ENCODE measurements around the gene TMPRSS11F.
A peak's percentile ranks its signal among the peaks of the same experiment; 100 is the strongest.

Gene TMPRSS11F

GRCh38 chr4:68124262-68124661 is 5.4 kb downstream of the TMPRSS11F start:
- Histone ChIP-seq H3K4me3 (ENCODE audit: low read depth, low read length) (peak overlapping the region; percentile 40), H3K9ac (no peak overlapping the region), H3K4me2 (ENCODE audit: low read length) (peak overlapping the region; percentile 67), H3K27ac (no peak overlapping the region), H2AFZ (no peak overlapping the region), H3K27me3 (ENCODE audit: control insufficient read depth, insufficient read depth, low read length) (no peaks in the 10 kb centered on the region), H3K9me3 (ENCODE audit: control insufficient read depth, low read length) (no peaks in the 10 kb centered on the region), H3K36me3 (ENCODE audit: control insufficient read depth, insufficient read depth, low read length) (no peaks in the 10 kb centered on the region), H3K4me1 (no peaks in the 10 kb centered on the region), H3K79me2 (no peaks in the 10 kb centered on the region)
- TF ChIP-seq, protein P1, sequence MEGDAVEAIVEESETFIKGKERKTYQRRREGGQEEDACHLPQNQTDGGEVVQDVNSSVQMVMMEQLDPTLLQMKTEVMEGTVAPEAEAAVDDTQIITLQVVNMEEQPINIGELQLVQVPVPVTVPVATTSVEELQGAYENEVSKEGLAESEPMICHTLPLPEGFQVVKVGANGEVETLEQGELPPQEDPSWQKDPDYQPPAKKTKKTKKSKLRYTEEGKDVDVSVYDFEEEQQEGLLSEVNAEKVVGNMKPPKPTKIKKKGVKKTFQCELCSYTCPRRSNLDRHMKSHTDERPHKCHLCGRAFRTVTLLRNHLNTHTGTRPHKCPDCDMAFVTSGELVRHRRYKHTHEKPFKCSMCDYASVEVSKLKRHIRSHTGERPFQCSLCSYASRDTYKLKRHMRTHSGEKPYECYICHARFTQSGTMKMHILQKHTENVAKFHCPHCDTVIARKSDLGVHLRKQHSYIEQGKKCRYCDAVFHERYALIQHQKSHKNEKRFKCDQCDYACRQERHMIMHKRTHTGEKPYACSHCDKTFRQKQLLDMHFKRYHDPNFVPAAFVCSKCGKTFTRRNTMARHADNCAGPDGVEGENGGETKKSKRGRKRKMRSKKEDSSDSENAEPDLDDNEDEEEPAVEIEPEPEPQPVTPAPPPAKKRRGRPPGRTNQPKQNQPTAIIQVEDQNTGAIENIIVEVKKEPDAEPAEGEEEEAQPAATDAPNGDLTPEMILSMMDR (IDR thresholded peaks at IDR 0.05): no peak

GRCh38 chr4:68123525-68123924 is 6.1 kb downstream of the TMPRSS11F start:
- no peak overlapping the region for H3K9ac ChIP-seq
- no peak overlapping the region for H2AFZ ChIP-seq

DNA sequence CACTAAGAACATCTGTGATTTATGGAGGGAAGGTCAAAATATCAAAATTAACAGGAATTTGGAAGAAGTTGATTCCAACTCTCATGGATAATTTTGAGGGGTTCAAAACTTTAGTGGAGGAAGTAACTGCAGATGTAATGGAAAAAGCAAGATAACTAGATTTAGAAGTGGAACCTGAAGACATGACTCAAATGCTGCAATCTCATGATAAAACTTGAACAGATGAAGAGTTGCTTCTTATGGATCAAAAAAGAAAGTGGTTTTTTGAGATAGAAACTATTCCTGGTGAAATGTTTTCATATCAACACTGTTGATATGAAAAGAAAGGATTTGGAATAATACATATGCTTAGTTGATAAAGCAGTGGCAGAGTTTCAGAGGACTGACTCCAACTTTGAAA is 9.7 kb downstream of the TMPRSS11F start:
- Histone ChIP-seq H3K4me3 (ENCODE audit: low read depth, low read length) (no peak overlapping the region), H3K4me1 (no peaks in the 10 kb centered on the region), H3K79me2 (no peaks in the 10 kb centered on the region), H3K27me3 (ENCODE audit: control insufficient read depth, insufficient read depth, low read length) (no peaks in the 10 kb centered on the region), H2AFZ (no peak overlapping the region), H3K27ac (no peak overlapping the region), H3K4me2 (ENCODE audit: low read length) (no peak overlapping the region), H3K36me3 (ENCODE audit: control insufficient read depth, insufficient read depth, low read length) (no peaks in the 10 kb centered on the region), H3K9me3 (ENCODE audit: control insufficient read depth, low read length) (no peaks in the 10 kb centered on the region), H3K9ac (no peak overlapping the region)
- TF ChIP-seq, protein P1 (IDR thresholded peaks at IDR 0.05): no peak

More at GRCh38 chr4:68123525-68123924, 6.1 kb downstream of the TMPRSS11F start:
- Histone ChIP-seq H3K27ac (no peak overlapping the region), H3K27me3 (ENCODE audit: control insufficient read depth, insufficient read depth, low read length) (no peaks in the 10 kb centered on the region), H3K36me3 (ENCODE audit: control insufficient read depth, insufficient read depth, low read length) (no peaks in the 10 kb centered on the region), H3K4me1 (no peaks in the 10 kb centered on the region), H3K9me3 (ENCODE audit: control insufficient read depth, low read length) (no peaks in the 10 kb centered on the region), H3K4me3 (ENCODE audit: low read depth, low read length) (no peak overlapping the region), H3K79me2 (no peaks in the 10 kb centered on the region), H3K4me2 (ENCODE audit: low read length) (no peak overlapping the region)
- TF ChIP-seq, protein P1 (IDR thresholded peaks at IDR 0.05): no peak

DNA sequence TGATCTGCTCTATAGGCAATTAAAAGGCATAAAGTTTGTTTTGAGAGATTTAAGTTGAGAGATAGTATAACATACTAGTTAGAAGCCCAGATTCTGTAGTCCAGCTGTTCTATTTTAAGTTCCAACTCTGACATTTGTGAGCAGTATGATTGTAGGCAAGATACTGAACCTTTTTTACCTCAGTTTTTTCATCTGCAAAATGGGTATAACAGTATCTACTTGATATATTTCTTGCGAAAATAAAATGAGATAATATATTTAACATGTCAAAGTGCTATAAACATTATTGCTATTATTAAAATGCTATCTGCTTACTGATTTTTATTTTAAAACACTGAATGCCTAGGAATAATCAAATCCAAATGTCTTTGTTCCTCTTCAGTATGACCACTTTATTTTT is 19.2 kb downstream of the TMPRSS11F start:
- Histone ChIP-seq H3K9ac (no peak overlapping the region), H3K27me3 (ENCODE audit: control insufficient read depth, insufficient read depth, low read length) (no peaks in the 10 kb centered on the region), H3K4me3 (ENCODE audit: low read depth, low read length) (no peak overlapping the region), H3K4me1 (no peaks in the 10 kb centered on the region), H3K9me3 (ENCODE audit: control insufficient read depth, low read length) (no peaks in the 10 kb centered on the region), H3K79me2 (no peaks in the 10 kb centered on the region), H3K4me2 (ENCODE audit: low read length) (no peak overlapping the region), H3K27ac (no peak overlapping the region), H3K36me3 (ENCODE audit: control insufficient read depth, insufficient read depth, low read length) (no peaks in the 10 kb centered on the region), H2AFZ (no peak overlapping the region)
- TF ChIP-seq, protein P1 (IDR thresholded peaks at IDR 0.05): no peak

GRCh38 chr4:68109868-68110267 is 19.8 kb downstream of the TMPRSS11F start:
- Histone ChIP-seq H3K27ac (no peak overlapping the region), H3K27me3 (ENCODE audit: control insufficient read depth, insufficient read depth, low read length) (no peaks in the 10 kb centered on the region), H3K9ac (no peak overlapping the region), H3K4me2 (ENCODE audit: low read length) (no peak overlapping the region), H3K79me2 (no peaks in the 10 kb centered on the region), H3K9me3 (ENCODE audit: control insufficient read depth, low read length) (no peaks in the 10 kb centered on the region), H2AFZ (no peak overlapping the region), H3K36me3 (ENCODE audit: control insufficient read depth, insufficient read depth, low read length) (no peaks in the 10 kb centered on the region), H3K4me3 (ENCODE audit: low read depth, low read length) (no peak overlapping the region), H3K4me1 (no peaks in the 10 kb centered on the region)
- TF ChIP-seq, protein P1 (IDR thresholded peaks at IDR 0.05): no peak
